GM18498 (cell line): ENCODE results near the gene HOXB5.

Experiments
- ATAC-seq: cut with Tn5 transposase; IDR thresholded peaks from one replicate; pipeline ENCODE4 v1.9.1; 2021; ENCODE audit warnings: mild to moderate bottlenecking, moderate library complexity; ENCODE audit not compliant: unreplicated experiment

Gene HOXB5

GRCh38 chr17:48577330-48577945 lies 16.1 kb downstream of the HOXB5 start:
- ATAC-seq, result no peak

- ATAC-seq, result no peak
These were observed 16.9 kb downstream of the HOXB5 start for GRCh38 chr17:48576479-48577309.

GRCh38 chr17:48575673-48576478 lies 17.7 kb downstream of the HOXB5 start:
- no peak for ATAC-seq

- ATAC-seq, result no peak
These were observed 18.5 kb downstream of the HOXB5 start for GRCh38 chr17:48575066-48575582.

- ATAC-seq, result no peak
These were observed 19.0 kb downstream of the HOXB5 start for GRCh38 chr17:48574505-48575065.

GRCh38 chr17:48571826-48572417 lies 21.7 kb downstream of the HOXB5 start:
- ATAC-seq, result no peak

- ATAC-seq, result no peak
These were observed 22.4 kb downstream of the HOXB5 start for GRCh38 chr17:48571024-48571818.

GRCh38 chr17:48570325-48571023 lies 23.1 kb downstream of the HOXB5 start:
- ATAC-seq, result no peak

GRCh38 chr17:48569674-48570324 lies 23.8 kb downstream of the HOXB5 start:
- no peak for ATAC-seq

- no peak for ATAC-seq
These were observed 24.4 kb downstream of the HOXB5 start for GRCh38 chr17:48569240-48569582.

GRCh38 chr17:48568499-48569239 lies 24.9 kb downstream of the HOXB5 start:
- no peak for ATAC-seq

GRCh38 chr17:48567646-48568354 lies 25.8 kb downstream of the HOXB5 start:
- ATAC-seq, result no peak

GRCh38 chr17:48567209-48567608 lies 26.4 kb downstream of the HOXB5 start:
- ATAC-seq, result no peak

GRCh38 chr17:48566717-48567116 lies 26.9 kb downstream of the HOXB5 start:
- no peak for ATAC-seq

- ATAC-seq, result no peak
These were observed 27.5 kb downstream of the HOXB5 start for GRCh38 chr17:48565925-48566710.

GRCh38 chr17:48565022-48565554 lies 28.5 kb downstream of the HOXB5 start:
- no peak for ATAC-seq
